WTC11 (cell line): ENCODE measurements around the gene TMEM196.

Experiments used
- FOXK1 ChIP-seq: sonication (generic); formaldehyde crosslinking; IDR thresholded peaks from 2 replicates; pipeline ENCODE4 v1.8.0; 2022; ENCODE audit warnings: mild to moderate bottlenecking, moderate library complexity, missing genetic modification reagents
- MAX ChIP-seq: sonication (generic); formaldehyde crosslinking; IDR thresholded peaks from 2 replicates; pipeline ENCODE4 v1.8.0; 2022; ENCODE audit warnings: mild to moderate bottlenecking, missing genetic modification reagents
- ZNF263 ChIP-seq: sonication (generic); formaldehyde crosslinking; IDR thresholded peaks from 2 replicates; pipeline ENCODE4 v1.8.1; 2022; ENCODE audit warnings: low read depth, mild to moderate bottlenecking, moderate library complexity, missing genetic modification reagents
- TF ChIP-seq, protein P1 (sequence below): fragments of 200-600 bp; IDR thresholded peaks from 2 replicates; pipeline ENCODE4 v1.8.0; 2022; ENCODE audit warnings: antibody characterized with exemption
- TF ChIP-seq, protein P2 (sequence below): sonication (generic); formaldehyde crosslinking; IDR thresholded peaks from 2 replicates; pipeline ENCODE4 v1.8.1; 2022; ENCODE audit warnings: low read depth, mild to moderate bottlenecking, moderate library complexity, missing genetic modification reagents, borderline replicate concordance
- TF ChIP-seq, protein P3 (sequence below): sonication (generic); formaldehyde crosslinking; IDR thresholded peaks from 2 replicates; pipeline ENCODE4 v1.8.1; 2023; ENCODE audit warnings: mild to moderate bottlenecking, missing genetic modification reagents, moderate library complexity

- TF ChIP-seq, protein P1, sequence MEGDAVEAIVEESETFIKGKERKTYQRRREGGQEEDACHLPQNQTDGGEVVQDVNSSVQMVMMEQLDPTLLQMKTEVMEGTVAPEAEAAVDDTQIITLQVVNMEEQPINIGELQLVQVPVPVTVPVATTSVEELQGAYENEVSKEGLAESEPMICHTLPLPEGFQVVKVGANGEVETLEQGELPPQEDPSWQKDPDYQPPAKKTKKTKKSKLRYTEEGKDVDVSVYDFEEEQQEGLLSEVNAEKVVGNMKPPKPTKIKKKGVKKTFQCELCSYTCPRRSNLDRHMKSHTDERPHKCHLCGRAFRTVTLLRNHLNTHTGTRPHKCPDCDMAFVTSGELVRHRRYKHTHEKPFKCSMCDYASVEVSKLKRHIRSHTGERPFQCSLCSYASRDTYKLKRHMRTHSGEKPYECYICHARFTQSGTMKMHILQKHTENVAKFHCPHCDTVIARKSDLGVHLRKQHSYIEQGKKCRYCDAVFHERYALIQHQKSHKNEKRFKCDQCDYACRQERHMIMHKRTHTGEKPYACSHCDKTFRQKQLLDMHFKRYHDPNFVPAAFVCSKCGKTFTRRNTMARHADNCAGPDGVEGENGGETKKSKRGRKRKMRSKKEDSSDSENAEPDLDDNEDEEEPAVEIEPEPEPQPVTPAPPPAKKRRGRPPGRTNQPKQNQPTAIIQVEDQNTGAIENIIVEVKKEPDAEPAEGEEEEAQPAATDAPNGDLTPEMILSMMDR, result peak; percentile 91
- TF ChIP-seq, protein P2, sequence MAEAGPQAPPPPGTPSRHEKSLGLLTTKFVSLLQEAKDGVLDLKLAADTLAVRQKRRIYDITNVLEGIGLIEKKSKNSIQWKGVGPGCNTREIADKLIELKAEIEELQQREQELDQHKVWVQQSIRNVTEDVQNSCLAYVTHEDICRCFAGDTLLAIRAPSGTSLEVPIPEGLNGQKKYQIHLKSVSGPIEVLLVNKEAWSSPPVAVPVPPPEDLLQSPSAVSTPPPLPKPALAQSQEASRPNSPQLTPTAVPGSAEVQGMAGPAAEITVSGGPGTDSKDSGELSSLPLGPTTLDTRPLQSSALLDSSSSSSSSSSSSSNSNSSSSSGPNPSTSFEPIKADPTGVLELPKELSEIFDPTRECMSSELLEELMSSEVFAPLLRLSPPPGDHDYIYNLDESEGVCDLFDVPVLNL (CRISPR knock-in tag), result no peak
- TF ChIP-seq MAX (CRISPR knock-in tag), result no peak
- TF ChIP-seq ZNF263 (CRISPR knock-in tag), result no peak
- TF ChIP-seq, protein P3, sequence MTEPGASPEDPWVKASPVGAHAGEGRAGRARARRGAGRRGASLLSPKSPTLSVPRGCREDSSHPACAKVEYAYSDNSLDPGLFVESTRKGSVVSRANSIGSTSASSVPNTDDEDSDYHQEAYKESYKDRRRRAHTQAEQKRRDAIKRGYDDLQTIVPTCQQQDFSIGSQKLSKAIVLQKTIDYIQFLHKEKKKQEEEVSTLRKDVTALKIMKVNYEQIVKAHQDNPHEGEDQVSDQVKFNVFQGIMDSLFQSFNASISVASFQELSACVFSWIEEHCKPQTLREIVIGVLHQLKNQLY, result no peak
- no peak for TF ChIP-seq FOXK1
Observed at GRCh38 chr7:19754521-19755116, 18.8 kb downstream of the TMEM196 start.
